Left colon (tissue), 2 donors: Measurements from ENCODE around the gene LSR. TPM values are rescaled to one million over a fixed set of nuclear protein-coding genes. Genes with fewer than 3 reads are reported as not detected.

Experiments
- ATAC-seq: fragments of 200-7000 bp; cut with Tn5 transposase; one replicate; pipeline ENCODE4 v1.9.1; 2020; ENCODE audit warnings: mild to moderate bottlenecking, moderate library complexity
- DNase-seq, 2 donors: peaks; one replicate each; pipeline ENCODE4 v3.0.0-alpha.2; 2020
- intact Hi-C, 2 donors: fragments of 100-400 bp; cut with DNase I in 1 of 2; cut with micrococcal nuclease in 1 of 2; formaldehyde crosslinking; loops; one replicate each; pipeline versions ENCODE4 v1.11.2 to v1.14.0; 2022; cut with DNase I, micrococcal nuclease
- total RNA-seq, 2 donors: library from RNA; stranded (reverse); fragmentation: NEBNext Ultra II Directional; extraction: Animal tissue kit (Norgen Biotek cat#: 25700); gene quantifications; one replicate each; pipeline ENCODE4 v1.2.1, GENCODE V29; 2021
- donor health status: DM: no; HTN: no; CAD: no.
- donor health status: DM: yes; HTN: yes; CAD: no.

LSR gene
- total RNA-seq, 2 donors from 2014 or later: 323 to 324 TPM

DNA sequence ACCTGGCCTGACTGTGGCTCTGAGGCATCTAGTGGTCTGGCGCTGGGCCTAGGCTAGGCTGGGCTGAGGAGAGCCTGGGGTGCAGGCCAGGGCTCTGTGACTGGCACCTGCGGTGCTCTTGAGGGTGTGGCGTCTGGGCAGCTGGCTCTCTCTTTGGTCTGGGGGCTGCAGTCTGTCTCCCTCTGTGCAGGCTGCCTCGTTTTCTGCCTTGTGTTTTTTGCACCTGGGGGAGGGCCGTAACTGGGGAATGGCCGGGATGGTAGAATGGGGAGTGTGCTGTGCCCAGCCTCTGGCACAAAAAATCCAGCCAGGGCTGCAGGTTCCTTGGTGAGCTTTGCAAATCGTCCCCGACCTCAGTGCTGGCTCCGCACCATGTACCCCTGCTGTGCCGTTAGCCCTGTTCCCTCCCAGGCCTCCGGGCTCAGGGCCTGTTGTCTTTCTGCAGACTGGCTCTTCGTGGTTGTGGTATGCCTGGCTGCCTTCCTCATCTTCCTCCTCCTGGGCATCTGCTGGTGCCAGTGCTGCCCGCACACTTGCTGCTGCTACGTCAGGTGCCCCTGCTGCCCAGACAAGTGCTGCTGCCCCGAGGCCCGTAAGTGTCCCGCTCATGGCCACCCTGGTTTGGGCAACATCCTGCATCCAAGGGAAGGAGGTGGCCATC, 13.4 kb downstream of the LSR start:
- DNase-seq (peak in 1 of 2 donors; percentile 23), ATAC-seq (no peak)
- intact Hi-C loops: no loop called here

DNA sequence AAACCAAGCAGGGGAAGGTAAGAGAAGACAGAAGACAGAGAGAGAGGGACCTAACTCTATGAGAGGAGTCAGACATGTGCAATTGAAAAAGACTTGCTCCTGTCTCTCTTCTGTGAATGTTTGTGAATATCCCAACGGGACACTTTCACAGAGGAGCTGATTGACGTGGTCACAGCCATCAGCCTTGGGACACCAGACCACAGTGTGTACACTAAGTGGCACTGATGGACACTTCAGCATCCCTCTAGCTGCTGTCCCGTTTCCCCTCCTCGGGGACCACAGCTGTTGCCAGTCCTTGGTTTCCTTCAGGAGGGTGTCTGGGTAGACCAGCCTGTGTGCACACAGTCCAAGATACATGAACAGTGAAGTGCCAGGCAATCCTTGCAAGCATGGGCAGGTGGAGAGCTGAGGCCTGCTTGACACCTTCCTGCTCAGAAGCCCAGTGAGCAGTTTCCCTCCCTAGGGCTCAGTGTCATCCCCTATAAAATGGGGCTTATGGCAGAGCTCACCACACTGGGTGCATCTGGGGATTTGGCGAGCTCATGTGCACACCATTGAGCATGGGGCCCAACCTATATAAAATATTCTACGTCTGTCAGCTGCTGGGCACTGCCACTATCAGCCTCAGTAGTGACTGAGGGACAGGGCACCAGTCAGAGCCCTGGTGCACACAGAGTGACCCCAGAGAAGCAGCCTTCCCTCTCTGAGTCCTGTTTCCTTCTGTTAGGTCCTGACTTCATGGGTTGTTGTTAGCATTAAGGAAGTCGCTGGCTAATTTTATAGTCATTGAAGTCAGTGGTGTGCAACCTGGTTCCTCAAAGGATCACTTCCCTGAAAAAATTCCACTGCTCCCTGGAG, 15.7 kb downstream of the LSR start:
- no peak for ATAC-seq
- DNase-seq: peak; percentile 3 to 20
- intact Hi-C loops: no loop called here

DNA sequence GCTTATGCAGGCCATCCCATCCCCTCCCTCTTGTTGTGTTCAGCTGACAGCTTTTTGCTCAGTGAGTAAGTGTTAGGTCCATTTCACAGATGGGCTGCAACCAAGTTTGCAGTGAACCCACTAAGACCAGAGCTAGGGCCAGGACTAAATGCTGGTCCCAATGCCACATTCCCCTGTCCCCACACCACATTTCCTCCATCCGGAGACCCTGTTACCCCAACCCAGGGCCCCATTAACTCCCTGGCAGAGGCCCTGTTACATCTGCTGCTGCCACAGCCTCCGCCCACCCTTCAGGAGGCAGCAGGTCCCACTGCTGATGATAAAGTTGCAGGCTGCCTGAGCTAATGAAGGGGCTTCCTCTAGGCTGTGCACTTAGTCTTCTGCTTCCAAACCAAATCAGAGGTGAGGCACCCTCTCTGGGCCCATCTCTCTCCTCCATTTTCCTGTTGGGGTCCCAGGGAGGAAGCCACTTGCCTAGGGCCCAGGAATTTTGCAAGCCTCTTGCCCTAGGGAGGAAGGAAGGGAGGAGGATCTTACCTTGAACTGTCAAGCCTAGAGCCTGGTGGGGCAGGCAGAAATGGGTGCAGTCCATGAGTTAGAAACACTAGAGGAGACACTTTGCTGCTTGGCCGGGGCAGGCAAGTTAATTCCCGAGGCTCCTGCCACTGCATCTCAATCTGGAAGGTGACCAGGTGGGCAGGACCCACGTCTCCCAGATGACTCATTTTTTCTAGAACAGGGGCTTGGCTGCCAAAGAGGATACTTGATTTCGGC, 16.5 kb downstream of the LSR start:
- ATAC-seq (no peak), DNase-seq (no peak)
- intact Hi-C loops: no loop called here

DNA sequence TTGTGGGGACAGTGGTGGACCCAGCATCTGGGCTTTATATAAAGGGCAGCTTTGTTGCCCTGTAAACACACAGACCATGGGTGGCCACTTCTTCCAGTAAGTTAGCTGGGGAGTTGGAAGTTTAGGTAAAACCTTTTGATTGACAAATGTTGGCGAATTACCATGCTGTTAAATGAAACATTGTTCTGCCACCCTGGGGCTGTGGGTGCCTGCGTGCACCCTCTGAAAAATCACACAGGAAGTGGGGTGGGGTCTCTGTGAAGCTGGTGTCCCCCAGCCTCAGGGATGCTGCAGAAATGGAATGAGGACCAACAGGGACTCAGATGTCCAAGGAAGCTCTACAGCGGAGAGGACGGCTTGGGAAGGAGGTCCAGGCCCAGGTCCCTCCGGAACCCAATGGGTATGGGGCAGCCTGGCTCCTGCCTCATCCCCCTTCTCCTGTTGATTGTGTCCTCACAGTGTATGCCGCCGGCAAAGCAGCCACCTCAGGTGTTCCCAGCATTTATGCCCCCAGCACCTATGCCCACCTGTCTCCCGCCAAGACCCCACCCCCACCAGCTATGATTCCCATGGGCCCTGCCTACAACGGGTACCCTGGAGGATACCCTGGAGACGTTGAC, 17.2 kb downstream of the LSR start:
- ATAC-seq: no peak
- peak in 1 of 2 donors; percentile 23 for DNase-seq
- intact Hi-C loops: no loop called here

DNA sequence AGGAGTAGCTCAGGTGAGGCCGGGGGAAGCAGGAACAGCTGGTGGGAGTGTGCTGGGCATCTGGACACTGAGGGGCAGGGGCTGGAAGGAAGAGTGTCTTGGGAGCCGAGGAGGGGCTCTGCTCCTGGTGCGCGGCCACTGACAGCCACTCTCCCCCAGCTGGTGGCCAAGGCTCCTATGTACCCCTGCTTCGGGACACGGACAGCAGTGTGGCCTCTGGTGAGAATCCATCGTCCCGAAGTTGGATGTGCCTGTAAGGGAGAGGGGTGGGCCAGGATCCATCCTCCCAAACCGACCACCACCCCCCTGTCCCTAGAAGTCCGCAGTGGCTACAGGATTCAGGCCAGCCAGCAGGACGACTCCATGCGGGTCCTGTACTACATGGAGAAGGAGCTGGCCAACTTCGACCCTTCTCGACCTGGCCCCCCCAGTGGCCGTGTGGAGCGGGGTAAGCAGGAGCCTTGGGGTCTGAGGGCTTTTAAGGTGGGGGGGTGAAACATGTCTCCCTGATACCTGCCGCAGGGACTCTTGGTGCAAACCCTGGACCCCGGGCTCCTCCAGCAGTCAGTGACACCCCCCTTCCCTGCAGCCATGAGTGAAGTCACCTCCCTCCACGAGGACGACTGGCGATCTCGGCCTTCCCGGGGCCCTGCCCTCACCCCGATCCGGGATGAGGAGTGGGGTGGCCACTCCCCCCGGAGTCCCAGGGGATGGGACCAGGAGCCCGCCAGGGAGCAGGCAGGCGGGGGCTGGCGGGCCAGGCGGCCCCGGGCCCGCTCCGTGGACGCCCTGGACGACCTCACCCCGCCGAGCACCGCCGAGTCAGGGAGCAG, 17.9 kb downstream of the LSR start:
- intact Hi-C loops: no loop called here
- peak; percentile 0 for ATAC-seq
- peak in 1 of 2 donors; percentile 29 for DNase-seq

DNA sequence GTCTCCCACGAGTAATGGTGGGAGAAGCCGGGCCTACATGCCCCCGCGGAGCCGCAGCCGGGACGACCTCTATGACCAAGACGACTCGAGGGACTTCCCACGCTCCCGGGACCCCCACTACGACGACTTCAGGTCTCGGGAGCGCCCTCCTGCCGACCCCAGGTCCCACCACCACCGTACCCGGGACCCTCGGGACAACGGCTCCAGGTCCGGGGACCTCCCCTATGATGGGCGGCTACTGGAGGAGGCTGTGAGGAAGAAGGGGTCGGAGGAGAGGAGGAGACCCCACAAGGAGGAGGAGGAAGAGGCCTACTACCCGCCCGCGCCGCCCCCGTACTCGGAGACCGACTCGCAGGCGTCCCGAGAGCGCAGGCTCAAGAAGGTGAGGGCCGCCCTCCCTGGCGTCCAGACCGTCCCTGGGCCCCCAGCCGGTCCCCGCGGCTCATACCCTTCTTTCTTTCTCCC, 18.6 kb downstream of the LSR start:
- intact Hi-C loops: no loop called here
- ATAC-seq (peak; percentile 34), DNase-seq (peak; percentile 53 to 63)

DNA sequence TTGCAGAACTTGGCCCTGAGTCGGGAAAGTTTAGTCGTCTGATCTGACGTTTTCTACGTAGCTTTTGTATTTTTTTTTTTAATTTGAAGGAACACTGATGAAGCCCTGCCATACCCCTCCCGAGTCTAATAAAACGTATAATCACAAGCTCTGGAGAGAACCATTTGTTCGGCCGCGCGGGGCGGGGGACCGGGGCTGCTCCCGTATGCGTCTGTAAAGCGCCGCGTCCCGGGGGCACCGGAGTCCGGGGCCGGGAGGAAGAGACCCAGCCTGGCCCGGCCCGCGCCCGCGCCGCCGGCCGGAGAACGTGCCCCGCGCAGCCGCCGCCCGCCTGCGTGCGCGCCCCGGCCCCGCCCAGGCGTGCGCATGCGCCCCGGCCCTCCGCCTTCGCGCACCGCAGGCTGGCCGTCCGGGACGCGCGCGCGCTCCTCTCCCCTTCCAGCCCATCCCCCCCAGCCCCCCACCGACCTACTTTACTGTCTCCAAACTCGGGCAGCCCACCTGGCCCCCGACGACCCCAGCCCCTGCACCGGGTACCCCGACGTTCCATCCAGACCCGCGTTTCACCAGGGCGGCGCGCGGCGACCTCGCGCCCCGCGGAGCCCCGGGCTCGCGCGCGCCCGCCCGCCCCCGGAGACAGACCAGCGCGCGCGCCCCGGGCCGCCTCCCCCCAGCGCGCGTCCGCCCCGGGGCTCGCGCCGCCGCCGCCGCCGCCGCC, 19.2 kb downstream of the LSR start:
- DNase-seq (peak; percentile 64 to 80), ATAC-seq (peak; percentile 67)
- intact Hi-C loops: no loop called here

DNA sequence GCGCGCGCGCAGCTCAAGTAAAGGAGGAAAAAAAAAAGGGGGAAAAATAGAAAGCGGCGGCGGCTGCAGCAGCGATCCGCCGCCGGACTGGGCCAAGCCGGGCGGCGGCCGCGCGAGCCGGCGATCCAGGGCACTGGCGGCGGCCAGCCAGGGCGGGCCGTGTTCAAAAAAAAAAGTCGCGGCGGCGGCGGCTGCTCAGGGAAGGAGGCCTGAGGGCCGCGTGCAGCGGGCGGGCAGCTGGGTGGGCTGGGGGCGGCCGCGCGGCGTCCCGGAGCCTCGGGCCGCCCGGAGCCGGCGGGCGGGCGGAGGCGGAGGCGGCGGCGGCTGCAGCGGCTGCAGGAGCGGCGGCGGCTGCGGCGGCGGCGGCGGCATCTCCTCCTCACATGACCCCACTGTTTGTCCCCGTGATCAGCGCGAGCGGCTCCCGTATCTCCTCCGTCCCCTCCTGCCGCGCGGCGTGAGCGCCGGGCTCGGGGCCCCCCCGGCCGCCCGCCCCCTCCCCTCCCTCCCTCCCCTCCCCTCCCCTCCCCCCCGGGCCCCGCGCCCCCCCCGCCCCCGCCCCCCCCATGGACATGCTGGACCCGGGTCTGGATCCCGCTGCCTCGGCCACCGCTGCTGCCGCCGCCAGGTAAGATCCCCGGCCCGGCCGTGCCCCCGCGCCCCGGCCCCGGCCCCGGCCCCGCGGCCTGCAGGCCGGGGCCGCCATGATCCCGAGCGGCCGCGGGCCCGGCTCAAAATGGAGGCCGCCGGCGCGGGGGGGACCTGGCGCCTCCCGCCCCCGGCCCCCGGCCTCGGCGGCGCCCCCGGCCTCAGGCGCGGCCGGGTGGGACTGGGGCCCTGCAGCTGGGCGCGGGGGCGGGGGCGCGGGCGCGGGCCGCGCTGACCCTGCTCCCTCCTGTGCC, 20.0 kb downstream of the LSR start, which contains the start of gene USF2:
TSS of gene USF2 (plus strand) at position 427 of the 902 bp plus-strand sequence. CDS start at position 567, 140 bp downstream.
- intact Hi-C loops: no loop called here
- ATAC-seq: peak; percentile 26

DNA sequence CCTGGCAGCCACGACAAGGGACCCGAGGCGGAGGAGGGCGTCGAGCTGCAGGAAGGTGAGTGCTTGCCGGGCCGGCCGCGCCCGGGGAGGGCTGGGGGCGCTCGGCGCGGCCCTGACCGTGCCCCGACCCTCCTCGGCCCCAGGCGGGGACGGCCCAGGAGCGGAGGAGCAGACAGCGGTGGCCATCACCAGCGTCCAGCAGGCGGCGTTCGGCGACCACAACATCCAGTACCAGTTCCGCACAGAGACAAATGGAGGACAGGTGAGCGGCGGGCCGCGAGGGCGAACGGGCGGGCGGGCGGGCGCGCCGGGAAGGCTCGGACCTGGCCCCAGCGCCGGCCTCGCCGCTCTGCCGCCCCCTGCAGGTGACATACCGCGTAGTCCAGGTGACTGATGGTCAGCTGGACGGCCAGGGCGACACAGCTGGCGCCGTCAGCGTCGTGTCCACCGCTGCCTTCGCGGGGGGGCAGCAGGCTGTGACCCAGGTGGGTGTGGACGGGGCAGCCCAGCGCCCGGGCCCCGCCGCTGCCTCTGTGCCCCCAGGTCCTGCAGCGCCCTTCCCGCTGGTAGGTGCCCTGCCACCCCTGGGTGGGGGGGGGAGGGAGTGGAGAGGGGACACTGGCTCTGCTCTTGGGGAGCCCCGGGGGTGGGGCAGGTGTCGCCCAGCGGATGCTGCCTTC, 20.8 kb downstream of the LSR start:
- DNase-seq: peak; percentile 84 to 93
- peak; percentile 57 for ATAC-seq
- intact Hi-C loops: loop anchor here in 1 of 2 donors (10.0 kb wide), 1 partner anchor 125 kb away; the partner anchor contains the start of gene FXYD7

More for the DNA sequence above, 20.0 kb downstream of the LSR start, which contains the start of gene USF2:
- DNase-seq: peak; percentile 79 to 80

DNA sequence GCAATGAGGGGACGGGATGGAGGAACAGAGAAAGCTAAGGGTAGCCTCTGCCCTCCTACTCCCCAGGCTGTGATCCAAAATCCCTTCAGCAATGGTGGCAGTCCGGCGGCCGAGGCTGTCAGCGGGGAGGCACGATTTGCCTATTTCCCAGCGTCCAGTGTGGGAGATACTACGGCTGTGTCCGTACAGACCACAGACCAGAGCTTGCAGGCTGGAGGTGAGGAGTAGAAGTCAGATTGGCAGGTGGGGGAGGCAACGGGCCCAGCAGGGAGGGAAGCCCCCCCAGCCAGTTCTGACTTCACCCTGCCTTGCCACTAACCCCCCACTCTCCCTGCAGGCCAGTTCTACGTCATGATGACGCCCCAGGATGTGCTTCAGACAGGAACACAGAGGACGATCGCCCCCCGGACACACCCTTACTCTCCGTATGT, 21.6 kb downstream of the LSR start:
- ATAC-seq (no peak), DNase-seq (no peak)
- intact Hi-C loops: loop anchor here in 1 of 2 donors (10.0 kb wide), 1 partner anchor 126 kb away; the partner anchor contains the start of gene FXYD7

DNA sequence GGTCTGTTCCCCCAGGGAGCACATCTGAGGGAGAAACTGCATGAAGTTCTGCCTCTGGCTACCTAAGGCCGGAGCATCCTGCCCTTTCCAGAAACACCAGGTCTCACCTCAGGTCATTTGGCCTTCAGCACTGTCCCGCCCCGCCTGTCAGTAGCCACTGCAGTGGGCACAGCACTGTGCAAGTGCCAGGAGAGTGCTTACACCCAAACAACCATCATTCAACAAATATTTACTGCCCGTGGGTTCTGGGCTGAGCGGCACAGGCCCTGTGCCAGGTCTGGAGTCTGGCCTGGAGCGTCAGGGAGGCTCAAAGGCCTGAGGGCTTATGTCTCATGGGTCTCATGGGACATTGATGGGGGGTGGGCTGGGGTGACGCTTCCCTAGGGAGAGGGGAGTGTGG, 22.7 kb downstream of the LSR start:
- DNase-seq (no peak), ATAC-seq (no peak)
- intact Hi-C loops: loop anchor here in 1 of 2 donors (10.0 kb wide), 1 partner anchor 127 kb away; the partner anchor contains the start of gene FXYD7

DNA sequence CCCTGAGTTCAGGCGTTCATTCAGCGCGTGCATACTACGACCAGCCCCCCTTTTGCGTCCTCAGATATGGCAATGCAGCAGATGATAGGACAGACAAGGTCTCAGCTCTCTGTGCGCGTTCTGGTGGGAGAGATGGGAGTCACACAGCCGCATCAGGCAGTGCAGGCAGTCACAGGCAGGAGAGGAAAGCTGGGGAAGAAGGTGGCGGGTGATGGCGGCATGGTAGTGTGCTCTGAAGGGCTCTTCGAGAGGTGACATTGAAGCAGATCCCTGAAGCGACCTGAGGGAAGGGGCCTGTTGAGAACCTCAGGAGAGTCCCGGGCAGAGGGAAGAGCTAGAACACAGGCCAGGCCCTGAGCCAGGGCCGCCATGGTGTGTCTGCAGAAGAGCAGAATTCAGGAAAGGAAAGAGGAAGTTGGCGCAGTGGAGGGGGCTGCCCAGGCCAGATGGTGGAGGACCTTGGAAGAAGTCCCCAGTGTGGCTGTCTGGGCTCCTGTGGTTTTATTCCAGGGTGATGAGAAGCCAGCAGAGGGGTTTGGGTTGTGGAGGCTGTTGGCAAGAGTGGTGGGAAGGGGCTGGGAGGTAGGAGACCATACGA, 23.4 kb downstream of the LSR start:
- DNase-seq (peak in 1 of 2 donors; percentile 26), ATAC-seq (no peak)
- intact Hi-C loops: loop anchor here in 1 of 2 donors (10.0 kb wide), 1 partner anchor 127 kb away; the partner anchor contains the start of gene FXYD7

DNA sequence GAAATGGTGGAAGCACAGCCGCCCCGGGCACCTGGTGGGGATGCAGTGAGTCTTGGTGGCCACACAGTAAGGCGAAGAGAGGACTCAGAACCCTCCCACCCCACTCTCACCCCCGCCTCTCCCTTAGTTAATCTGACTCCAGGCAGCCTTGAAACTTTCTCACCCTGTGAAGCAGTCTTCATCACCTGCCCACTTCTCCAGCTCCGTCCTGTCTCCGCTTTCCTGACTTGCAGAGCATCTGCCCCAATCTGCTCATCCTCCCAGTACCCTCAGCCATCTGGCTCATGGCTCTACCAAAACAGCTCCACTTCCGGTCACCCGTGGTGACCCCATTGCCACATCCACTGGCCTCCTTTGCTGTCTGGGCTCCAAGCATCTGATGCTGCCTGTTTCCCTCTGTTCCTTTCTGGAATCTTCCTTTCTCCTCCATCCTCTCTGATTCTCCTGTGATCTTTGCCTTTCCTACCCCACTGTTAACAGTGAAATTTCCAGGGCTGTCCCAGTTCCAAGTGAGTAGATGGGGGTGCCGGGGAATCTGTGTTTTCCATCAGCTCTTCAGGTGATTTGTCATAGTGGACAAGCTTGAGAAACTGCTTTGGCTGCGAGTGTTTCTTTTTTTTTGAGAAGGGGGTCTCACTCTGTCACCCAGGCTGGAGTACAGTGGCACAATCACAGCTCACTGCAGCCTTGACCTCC, 24.3 kb downstream of the LSR start:
- DNase-seq (no peak), ATAC-seq (no peak)
- intact Hi-C loops: loop anchor here in 1 of 2 donors (10.0 kb wide), 1 partner anchor 128 kb away; the partner anchor contains the start of gene FXYD7

DNA sequence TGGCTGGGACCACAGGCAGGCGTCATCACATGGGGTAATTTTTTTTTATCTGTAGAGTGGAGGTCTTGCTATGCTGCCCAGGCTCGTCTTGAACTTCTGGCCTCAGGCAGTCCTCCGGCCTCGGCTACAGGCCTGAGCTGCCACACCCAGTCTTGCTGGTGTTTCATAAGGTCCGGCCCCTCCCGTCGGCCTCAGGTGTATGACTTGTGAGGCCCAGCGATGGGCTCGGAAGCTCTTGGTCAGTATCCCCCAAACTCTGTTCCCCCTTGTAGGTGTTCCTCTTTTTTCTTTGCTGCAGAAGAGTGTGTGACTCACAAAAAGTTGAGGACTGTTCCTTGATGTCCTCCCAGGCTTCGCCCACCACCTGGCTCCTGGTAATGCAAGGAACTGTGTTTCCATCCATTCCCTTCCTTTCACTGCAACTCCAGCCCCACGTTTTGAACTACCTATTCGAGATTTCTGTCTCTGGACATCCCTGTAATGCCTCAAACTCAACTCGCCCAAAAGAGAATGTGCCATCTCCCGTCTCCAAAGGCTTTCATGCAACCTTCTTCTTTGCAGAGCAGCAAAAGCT, 25.0 kb downstream of the LSR start:
- DNase-seq (no peak), ATAC-seq (no peak)
- intact Hi-C loops: loop anchor here in 1 of 2 donors (10.0 kb wide), 1 partner anchor 129 kb away; the partner anchor contains the start of gene FXYD7
